HEK293 (cell line): ENCODE results near the gene MPEG1.

Experiments used
- CTCF ChIA-PET: fragments of 350-600 bp; formaldehyde crosslinking; extraction: SDS; loops from one replicate; lab custom pipeline; 2021; ENCODE audit warnings: antibody characterized with exemption; lab: Yijun Ruan, JAX
- POLR2A ChIA-PET: fragments of 300-600 bp; formaldehyde crosslinking; extraction: SDS; loops from one replicate; lab custom pipeline; 2020; ENCODE audit warnings: antibody characterized with exemption, inconsistent platforms; lab: Yijun Ruan, JAX
- H3K27ac ChIP-seq: fragments of 200-500 bp; sonication (Bioruptor generic); 2 replicates; pipeline ENCODE4 v1.5.1; 2014; ENCODE audit warnings: low read depth, low read length, control low read depth, inconsistent platforms; ENCODE audit errors: extremely low read depth
- H3K36me3 ChIP-seq, 2 experiments: fragments of 200-500 bp in 1 of 2; sonication (Bioruptor generic) in 1 of 2; 1 replicate in 1 of 2; 2 replicates in 1 of 2; pipeline ENCODE4 v1.5.1; 2014 to 2017; ENCODE audit warnings: inconsistent platforms in 2 of 2, low read length in 2 of 2; ENCODE audit not compliant: control insufficient read depth in 2 of 2, insufficient read depth in 1 of 2
- H3K4me1 ChIP-seq: fragments of 200-500 bp; sonication (Bioruptor generic); 2 replicates; pipeline ENCODE4 v1.5.1; 2014; ENCODE audit warnings: mild to moderate bottlenecking, low read length, inconsistent platforms; ENCODE audit not compliant: control insufficient read depth, insufficient read depth
- H3K4me3 ChIP-seq: 2 replicates; pipeline ENCODE4 v1.5.1; 2011; ENCODE audit warnings: low read depth, mild to moderate bottlenecking, control low read depth, low read length, moderate library complexity
- H3K9me3 ChIP-seq: fragments of 200-500 bp; sonication (Bioruptor generic); 2 replicates; pipeline ENCODE4 v1.5.1; 2014; ENCODE audit warnings: low read depth, low read length, inconsistent platforms; ENCODE audit not compliant: control insufficient read depth, insufficient read depth
- BCL11A ChIP-seq: fragments of 450-650 bp; formaldehyde crosslinking; IDR thresholded peaks from 2 replicates; pipeline ENCODE4 v1.5.1; 2016; ENCODE audit warnings: low read depth, missing biosample characterization, missing genetic modification characterization
- BCL11B ChIP-seq: fragments of 450-650 bp; formaldehyde crosslinking; IDR thresholded peaks from 2 replicates; pipeline ENCODE4 v1.5.1; 2016; ENCODE audit warnings: low read depth, missing biosample characterization, missing genetic modification characterization
- CTCF ChIP-seq: fragments of 450-650 bp; formaldehyde crosslinking; IDR thresholded peaks from 2 replicates; pipeline ENCODE4 v1.5.1; 2016; ENCODE audit warnings: missing biosample characterization, missing genetic modification characterization
- PBX3 ChIP-seq: sonication (generic); formaldehyde crosslinking; IDR thresholded peaks from 2 replicates; pipeline ENCODE4 v1.8.1; 2022; ENCODE audit warnings: mild to moderate bottlenecking, moderate library complexity, missing genetic modification reagents
- REPIN1 ChIP-seq: fragments of 450-650 bp; formaldehyde crosslinking; IDR thresholded peaks from 2 replicates; pipeline ENCODE4 v1.5.1; 2017; ENCODE audit warnings: missing biosample characterization, missing genetic modification characterization, low read depth
- SCRT1 ChIP-seq: fragments of 450-650 bp; formaldehyde crosslinking; IDR thresholded peaks from 2 replicates; pipeline ENCODE4 v1.5.1; 2016; ENCODE audit warnings: missing biosample characterization, missing genetic modification characterization, borderline replicate concordance
- SETDB1 ChIP-seq: IDR thresholded peaks from one replicate; pipeline ENCODE4 v1.6.1; 2017; ENCODE audit warnings: mild to moderate bottlenecking, low read length, moderate library complexity, mixed read lengths; ENCODE audit not compliant: insufficient read length
- SP3 ChIP-seq: fragments of 450-650 bp; formaldehyde crosslinking; IDR thresholded peaks from 2 replicates; pipeline ENCODE4 v1.5.1; 2016; ENCODE audit warnings: missing biosample characterization, missing genetic modification characterization
- ZNF10 ChIP-seq: fragments of 450-650 bp; formaldehyde crosslinking; IDR thresholded peaks from 2 replicates; pipeline ENCODE4 v1.5.1; 2017; ENCODE audit warnings: missing biosample characterization, missing genetic modification characterization
- ZNF148 ChIP-seq: fragments of 450-650 bp; formaldehyde crosslinking; IDR thresholded peaks from 2 replicates; pipeline ENCODE4 v1.5.0; 2017; ENCODE audit warnings: missing biosample characterization, missing genetic modification characterization, borderline replicate concordance
- ZNF324 ChIP-seq: fragments of 450-650 bp; formaldehyde crosslinking; IDR thresholded peaks from 2 replicates; pipeline ENCODE4 v1.5.1; 2016; ENCODE audit warnings: missing biosample characterization, missing genetic modification characterization
- ZNF398 ChIP-seq: fragments of 450-650 bp; formaldehyde crosslinking; IDR thresholded peaks from 2 replicates; pipeline ENCODE4 v1.5.1; 2017; ENCODE audit warnings: missing biosample characterization, missing genetic modification characterization
- ZNF529 ChIP-seq: fragments of 450-650 bp; formaldehyde crosslinking; IDR thresholded peaks from 2 replicates; pipeline ENCODE4 v1.5.1; 2017; ENCODE audit warnings: missing genetic modification characterization, missing biosample characterization; ENCODE audit not compliant: insufficient replicate concordance
- ZNF580 ChIP-seq: fragments of 450-650 bp; formaldehyde crosslinking; IDR thresholded peaks from 2 replicates; pipeline ENCODE4 v1.5.1; 2016; ENCODE audit warnings: missing biosample characterization, missing genetic modification characterization
- ZNF600 ChIP-seq: fragments of 450-650 bp; formaldehyde crosslinking; IDR thresholded peaks from 2 replicates; pipeline ENCODE4 v1.5.1; 2016; ENCODE audit warnings: missing biosample characterization, missing genetic modification characterization
- ZNF791 ChIP-seq: fragments of 450-650 bp; formaldehyde crosslinking; IDR thresholded peaks from 2 replicates; pipeline ENCODE4 v1.5.1; 2016; ENCODE audit warnings: missing biosample characterization, missing genetic modification characterization
- ZNF792 ChIP-seq: fragments of 450-650 bp; formaldehyde crosslinking; IDR thresholded peaks from 2 replicates; pipeline ENCODE4 v1.5.1; 2016; ENCODE audit warnings: missing biosample characterization, missing genetic modification characterization
- ZNF830 ChIP-seq: fragments of 450-650 bp; IDR thresholded peaks from 2 replicates; pipeline ENCODE4 v1.5.0; 2018; ENCODE audit warnings: missing biosample characterization, missing genetic modification characterization, low read depth, mild to moderate bottlenecking, moderate library complexity
- ZSCAN16 ChIP-seq: fragments of 450-650 bp; formaldehyde crosslinking; IDR thresholded peaks from 2 replicates; pipeline ENCODE4 v1.5.1; 2016; ENCODE audit warnings: missing biosample characterization, missing genetic modification characterization

MPEG1 gene

GRCh38 chr11:59175091-59175501 is 37.6 kb downstream of the MPEG1 start:
- no peak overlapping the region for H3K27ac ChIP-seq
- ChIA-PET CTCF (interaction anchor here (1.4 to 6.7 kb wide), 6 partner anchors 11 to 505 kb away, joined by 3 to 78 read pairs (median 4); no protein-coding TSS in a partner anchor), POLR2A (no interaction called here)
- H3K4me3 ChIP-seq: no peak overlapping the region
- TF ChIP-seq SCRT1: no peak
- no peak for TF ChIP-seq REPIN1 (tag by site-specific recombination)
- TF ChIP-seq ZNF792 (tag by site-specific recombination): no peak
- TF ChIP-seq ZSCAN16 (tag by site-specific recombination): no peak
- TF ChIP-seq PBX3 (CRISPR knock-in tag): no peak
- TF ChIP-seq BCL11A (tag by site-specific recombination): no peak
- TF ChIP-seq ZNF529 (tag by site-specific recombination): no peak
- no peak for TF ChIP-seq ZNF398 (tag by site-specific recombination)
- TF ChIP-seq ZNF830 (tag by site-specific recombination): no peak
- TF ChIP-seq SETDB1: no peak
- no peak for TF ChIP-seq BCL11B (tag by site-specific recombination)
- TF ChIP-seq ZNF148 (tag by site-specific recombination): no peak
- TF ChIP-seq ZNF324 (tag by site-specific recombination): no peak
- no peaks in the 10 kb centered on the region; the same call in 1 of the 2 replicates for H3K4me1 ChIP-seq
- H3K36me3 ChIP-seq: no peaks in the 10 kb centered on the region
- H3K9me3 ChIP-seq: no peaks in the 10 kb centered on the region

- H3K4me1 ChIP-seq: no peaks in the 10 kb centered on the region; the same call in 1 of the 2 replicates
- no peaks in the 10 kb centered on the region for H3K36me3 ChIP-seq
- no peaks in the 10 kb centered on the region for H3K9me3 ChIP-seq
- ChIA-PET POLR2A (no interaction called here), CTCF (interaction anchor here (0.6 to 6.7 kb wide), 6 partner anchors 12 to 535 kb away, joined by 3 to 78 read pairs (median 4); no protein-coding TSS in a partner anchor)
- H3K27ac ChIP-seq: no peak overlapping the region
- H3K4me3 ChIP-seq: no peak overlapping the region
- no peak for TF ChIP-seq CTCF (tag by site-specific recombination)
- TF ChIP-seq SP3: no peak
- no peak for TF ChIP-seq ZNF580 (tag by site-specific recombination)
- no peak for TF ChIP-seq ZNF791 (tag by site-specific recombination)
- TF ChIP-seq ZNF10 (tag by site-specific recombination): no peak
- no peak for TF ChIP-seq ZNF600 (tag by site-specific recombination)
These were observed 38.1 kb downstream of the MPEG1 start for GRCh38 chr11:59174664-59175033.
